ENCODE data around the gene B3GALT6.

Gene B3GALT6

DNA sequence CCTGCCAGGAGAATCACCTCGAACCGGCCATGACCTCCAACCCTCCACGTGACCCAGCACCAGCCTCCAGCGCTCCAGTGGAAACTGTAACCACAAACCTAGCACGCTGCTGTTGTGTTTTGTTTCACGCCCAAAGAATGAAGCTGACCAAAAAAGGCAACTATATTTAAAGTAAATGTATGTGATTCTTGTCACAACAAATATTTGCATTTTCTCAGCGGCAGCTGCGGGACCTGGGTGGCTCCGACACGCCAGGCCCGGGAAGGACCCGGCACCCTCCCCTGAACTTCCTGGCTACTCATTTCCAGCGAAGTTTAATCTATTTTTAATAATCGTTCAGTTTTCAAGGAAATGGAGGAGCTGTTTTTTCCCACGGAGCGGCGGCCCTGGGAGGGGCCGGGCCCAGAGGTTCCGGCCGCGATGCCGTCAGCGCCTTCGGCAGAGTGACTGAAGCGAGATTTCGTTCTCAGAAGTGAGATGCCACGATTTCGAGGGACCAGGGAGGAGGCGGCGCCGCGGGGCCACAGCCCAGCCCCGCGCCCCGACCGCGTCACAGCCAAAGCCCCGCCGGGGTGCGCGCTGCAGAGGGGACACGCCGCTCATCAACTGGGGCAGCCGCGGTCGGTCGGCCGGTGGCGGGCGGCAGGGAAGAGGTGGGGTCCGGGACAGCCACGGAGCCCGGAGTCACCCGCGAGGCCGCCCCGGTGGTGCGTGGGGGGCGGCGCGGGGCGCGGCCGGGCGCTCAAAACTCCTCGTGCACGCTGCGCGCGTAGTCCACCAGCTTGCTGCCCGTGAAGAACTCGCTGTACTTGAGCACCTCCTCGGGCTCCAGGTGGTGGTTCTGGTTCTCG is 15.0 kb upstream of the B3GALT6 start:
- no peak for DNase-seq

- no peak for DNase-seq
Measured at GRCh38 chr1:1217621-1218523, 14.2 kb upstream of the B3GALT6 start.

DNA sequence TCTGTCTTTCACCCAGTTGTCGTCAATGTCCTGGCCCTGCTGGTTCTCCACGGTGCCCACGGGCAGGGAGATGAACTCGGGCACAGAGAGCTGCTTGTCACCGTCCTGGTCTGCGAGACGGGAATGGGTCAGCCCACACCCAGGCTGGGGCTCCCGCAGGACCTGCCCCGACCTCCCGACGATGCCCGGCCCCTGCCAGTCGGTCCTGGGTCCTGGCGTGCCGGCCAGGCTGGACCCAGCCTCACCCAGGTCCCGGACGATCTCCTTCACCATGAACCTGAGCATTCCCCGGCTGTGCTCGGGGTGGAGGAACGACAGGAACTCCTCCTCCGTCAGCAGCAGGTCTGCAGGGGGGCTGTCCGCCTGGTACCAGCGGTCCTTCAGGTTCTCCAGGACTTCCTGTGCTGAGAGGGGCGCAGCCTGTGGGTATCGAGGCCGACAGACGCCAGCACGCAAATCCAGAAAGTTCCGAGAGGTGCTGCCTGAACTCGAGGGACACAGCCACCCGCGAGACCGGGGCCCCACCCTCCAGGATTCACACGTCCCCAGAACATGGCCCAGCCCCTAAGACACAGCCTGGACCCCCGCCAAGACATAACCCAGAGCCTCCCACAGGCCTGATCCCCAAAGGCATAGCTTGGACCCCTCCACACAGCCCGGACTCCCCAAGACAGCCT is 13.4 kb upstream of the B3GALT6 start:
- DNase-seq: no peak

DNA sequence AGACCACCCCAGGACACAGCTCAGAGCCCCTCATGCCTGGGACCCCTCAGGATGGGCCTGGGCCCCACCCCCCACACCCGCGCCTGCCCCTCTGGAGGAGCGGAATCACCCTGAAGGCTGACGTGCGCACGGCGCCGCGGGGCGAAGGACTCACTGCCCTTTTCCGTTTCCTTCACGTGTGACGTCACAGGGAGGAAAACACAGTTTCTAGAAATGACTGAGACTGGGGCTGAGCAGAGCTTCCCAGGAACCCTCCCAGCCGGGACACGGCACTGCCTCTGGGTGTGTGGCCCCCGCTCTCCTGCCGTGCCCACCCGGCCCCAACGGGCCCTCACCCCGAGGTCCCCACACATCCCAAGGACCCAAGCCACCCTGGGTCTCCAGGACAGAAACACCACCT is 12.7 kb upstream of the B3GALT6 start:
- no peak for DNase-seq

DNA sequence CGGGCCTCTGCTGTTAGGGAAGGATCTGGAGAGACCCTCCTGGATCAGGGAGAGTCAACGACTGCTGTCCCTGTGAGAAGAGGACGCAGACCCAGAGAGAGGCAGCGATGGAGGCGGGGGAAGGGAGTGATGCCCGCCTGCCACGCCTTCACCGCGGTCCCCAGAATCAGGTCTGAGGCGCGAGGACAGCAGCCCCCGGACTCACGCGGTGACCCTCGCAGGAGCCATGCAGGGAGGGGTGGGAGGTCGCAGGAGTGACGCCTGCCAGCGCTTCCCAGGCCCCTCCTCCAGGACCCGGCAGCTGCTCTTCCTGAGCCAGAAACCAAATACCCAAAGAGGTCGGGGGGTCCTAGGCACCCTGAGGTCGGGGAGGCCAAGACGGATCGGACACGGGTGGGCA is 11.8 kb upstream of the B3GALT6 start:
- no peak for DNase-seq

DNA sequence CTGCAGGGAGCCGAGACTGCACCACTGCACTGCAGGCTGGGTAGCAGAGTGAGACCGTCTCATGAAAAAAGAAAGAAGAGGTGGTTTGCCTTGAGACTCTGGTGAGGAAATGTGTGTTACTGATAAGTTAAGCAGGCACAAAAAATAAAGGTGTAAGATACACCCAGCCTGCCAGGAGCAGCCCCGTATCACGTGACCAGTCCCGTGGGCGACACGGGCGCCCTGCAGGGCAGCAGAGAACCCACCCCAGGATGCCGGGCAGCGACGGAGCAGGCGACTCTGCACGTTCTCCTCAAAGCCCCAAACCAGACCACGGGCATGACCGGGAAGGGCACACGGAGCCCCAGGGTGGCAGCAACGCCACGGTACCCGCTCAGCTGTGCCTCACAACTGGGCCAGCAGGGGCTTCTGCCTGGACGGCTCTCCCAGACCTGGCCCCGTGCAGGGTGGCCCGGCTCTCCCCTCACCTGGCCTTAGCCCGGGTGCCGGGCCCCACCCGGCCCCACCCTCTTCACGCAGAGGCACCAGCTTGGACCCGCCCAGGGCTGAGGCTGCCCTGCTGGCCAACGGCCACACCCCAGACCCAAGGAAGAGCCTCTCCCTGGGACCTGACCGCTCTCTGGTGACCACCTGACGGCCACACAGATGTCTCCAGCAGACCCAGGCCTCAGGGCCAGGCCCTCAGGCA is 10.0 kb upstream of the B3GALT6 start:
- DNase-seq: no peak

GRCh38 chr1:1222575-1223225 is 9.3 kb upstream of the B3GALT6 start:
- no peak for DNase-seq

- DNase-seq: no peak
Measured at GRCh38 chr1:1223321-1223720, 8.7 kb upstream of the B3GALT6 start.

- no peak for DNase-seq
Measured at GRCh38 chr1:1223891-1224290, 8.1 kb upstream of the B3GALT6 start.

- DNase-seq: no peak
Measured at GRCh38 chr1:1225238-1225845, 6.7 kb upstream of the B3GALT6 start.

DNA sequence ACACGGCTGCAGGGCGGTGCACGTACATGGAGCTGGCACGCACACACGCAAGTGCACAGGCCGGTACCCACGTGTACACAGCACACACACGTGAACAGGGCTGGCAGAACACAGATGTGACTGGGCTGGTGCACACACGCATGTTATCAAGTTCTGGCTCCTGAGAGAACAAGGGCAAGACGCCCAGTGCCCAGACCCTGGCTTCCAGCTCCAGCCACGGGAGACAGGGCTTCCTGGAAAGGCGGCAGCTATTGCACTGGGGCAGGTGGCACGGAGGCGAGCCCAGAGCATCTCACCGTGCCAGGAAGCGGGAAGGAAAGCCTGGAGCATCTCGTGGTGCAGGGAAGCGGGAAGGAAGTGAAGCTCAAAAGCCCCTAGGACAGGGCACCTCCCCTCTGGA is 6.1 kb upstream of the B3GALT6 start:
- no peak for DNase-seq

- no peak for DNase-seq
Measured at GRCh38 chr1:1226566-1227362, 5.3 kb upstream of the B3GALT6 start.

DNA sequence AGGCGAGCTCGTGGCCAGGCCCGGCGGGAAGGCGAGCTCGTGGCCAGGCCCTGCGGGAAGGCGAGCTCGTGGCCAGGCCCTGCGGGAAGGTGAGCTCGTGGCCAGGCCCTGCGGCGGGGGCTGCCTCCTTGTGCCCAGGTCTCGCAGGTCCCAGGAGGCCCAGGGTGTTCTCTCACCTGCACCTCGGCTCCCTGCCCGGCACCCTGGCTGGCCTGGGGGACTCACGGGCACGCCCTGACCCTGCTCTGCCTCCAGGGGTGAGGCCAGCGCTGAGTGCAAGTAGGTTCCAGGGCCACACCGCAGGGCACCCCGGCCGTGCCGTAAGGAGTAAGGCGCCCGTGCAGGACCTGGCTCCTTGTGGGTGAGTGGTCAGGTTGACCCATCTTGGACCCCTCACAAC is 4.7 kb upstream of the B3GALT6 start:
- no peak for DNase-seq

GRCh38 chr1:1228187-1228586 is 3.9 kb upstream of the B3GALT6 start:
- no peak for DNase-seq

DNA sequence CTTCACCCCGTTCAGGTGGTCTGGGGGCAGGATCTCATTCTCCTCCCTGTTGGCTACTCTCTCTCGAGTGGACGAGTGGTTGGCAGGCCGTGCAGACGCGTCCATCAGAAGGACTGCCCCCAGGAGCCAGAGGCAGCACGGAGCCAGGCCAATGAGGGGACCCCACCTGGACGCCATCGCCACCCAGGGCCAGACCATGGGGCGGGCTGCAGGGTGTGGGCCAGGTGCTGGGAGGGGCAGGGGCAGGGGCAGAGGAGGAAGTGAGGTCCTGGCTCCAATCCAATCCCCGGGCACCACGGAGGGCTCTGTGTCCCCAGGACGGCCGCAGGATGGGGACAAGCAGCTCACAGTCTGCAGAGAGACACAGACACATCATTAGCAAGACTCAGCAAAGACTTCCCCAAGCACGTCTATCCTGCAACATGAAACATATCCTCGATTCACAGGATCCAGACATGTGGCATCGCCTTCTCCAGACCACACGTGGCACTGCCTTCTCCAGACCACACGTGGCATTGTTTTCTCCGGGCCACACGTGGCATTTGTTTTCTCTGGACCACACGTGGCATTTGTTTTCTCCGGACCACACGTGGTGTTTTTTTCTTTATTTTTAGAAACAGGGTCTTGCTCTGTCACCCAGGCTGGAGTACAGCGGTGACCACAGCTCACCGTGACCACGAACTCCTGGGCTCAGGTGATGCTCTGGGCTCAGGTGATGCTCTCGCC is 3.3 kb upstream of the B3GALT6 start:
- no peak for DNase-seq

DNA sequence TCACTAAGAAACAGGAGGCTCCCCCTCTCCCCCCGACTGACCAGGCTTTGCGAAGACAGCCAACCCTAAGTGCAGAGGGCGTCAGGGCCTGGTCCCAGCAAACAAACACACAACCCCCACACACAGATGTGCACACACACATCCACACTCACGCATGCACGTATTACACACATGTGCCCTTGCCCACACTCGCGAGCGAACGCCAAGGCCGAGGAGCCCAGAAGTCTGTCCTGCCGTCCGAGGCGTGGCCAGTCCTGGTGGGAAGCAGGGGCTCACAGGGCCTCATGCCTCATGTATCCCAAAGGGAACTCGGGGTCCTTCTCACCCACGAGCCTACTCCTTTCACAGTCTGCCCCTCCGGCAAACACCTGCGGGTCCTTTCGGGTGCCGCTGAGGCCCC is 2.3 kb upstream of the B3GALT6 start:
- no peak for DNase-seq

DNA sequence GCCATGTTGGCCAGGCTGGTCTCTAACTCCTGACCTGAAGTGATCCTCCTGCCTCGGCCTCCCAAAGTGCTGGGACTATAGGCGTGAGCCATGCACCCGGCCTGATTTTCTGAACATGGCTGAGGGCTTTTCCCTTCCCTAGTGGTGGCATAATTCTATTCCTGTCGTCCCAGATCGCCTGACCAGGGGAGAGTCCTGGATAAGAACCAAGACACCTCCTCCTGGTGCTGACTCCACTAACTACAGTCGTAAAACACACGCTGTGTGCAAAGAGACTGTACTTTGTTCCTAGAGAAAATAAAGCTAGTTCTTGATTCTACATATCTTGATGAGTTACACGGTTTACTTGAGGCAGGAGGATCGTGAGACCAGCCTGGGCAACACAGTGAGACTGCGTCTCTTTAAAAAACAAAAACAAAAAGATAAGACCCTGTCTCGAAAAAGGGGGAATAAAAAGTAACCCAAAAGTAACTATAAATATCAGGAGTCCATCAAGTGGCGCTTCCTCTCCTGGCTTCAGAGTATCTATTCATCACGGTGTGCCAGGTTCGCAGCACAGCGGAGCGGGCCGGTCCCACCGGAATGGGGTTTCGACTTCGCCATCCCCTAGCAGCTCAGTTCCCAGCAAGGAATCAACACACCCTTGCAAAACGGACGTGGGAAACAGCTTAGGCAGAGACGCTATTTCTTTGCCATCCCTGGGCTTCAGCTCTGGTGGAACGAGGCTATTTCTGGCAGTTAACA is 1.2 kb upstream of the B3GALT6 start:
- DNase-seq: peak; percentile 52

DNA sequence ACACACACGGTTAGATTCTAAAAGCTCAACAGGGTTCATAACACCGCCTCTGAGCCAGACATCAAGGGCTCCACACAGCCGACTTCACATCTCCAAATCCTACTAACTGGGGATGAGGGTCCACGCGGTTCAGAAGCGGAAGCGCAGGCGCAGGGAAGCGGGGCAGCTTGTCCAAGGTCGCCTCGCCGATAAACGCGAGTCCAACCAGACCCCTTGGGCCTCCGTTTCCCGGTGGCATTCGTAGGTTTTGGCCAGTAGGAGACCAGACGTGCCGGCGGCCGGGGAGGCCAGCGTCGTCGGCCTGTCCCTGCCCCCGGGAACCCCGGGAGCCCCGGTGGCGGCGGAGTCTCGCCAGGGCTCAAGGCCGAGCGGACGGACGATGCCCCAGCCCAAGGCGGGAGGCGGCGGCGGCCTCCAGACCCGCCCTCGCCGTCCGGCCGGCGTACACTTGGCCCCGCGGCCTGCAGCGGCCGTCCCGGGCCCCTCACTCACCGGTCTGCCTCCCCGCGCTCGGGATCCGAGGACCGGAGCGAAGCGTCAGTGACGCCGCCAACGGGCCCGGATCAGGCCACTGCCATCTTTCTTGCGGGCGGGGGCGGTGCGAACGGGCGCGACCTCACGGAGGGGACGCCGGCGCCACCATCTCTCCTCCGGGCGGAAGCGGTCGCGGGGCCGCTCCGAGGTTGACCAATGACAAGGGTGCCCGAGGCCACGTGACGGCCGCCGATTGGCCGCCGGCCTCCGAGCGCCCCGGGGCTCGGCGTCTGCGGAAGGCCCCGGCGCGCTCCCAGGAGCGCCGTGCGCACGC is 433 bp upstream of the B3GALT6 start, which contains the start of gene SDF4:
TSS of gene SDF4 (minus strand) at position 602 of the 808 bp plus-strand sequence. CDS start 3,229 bp downstream, outside the sequence.
- DNase-seq: peak; percentile 99
